ENCODE data around the gene ATXN10. TPM values are rescaled to one million over a fixed set of nuclear protein-coding genes. Genes with fewer than 3 reads are reported as not detected.
A peak's percentile ranks its signal among the peaks of the same experiment; 100 is the strongest.

The ATXN10 gene
- total and polyA plus RNA-seq, 10 of the 15 experiments (the other 5 are each of a cell fraction or from before 2014, with no cell fraction given) = 29.2 to 249 (median 146) TPM

GRCh38 chr22:45645526-45646414 is 25.9 kb upstream of the ATXN10 start:
- peak overlapping the region; percentile 62 for H3K4me2 ChIP-seq (ENCODE audit: control insufficient read depth, insufficient read depth)
- no peaks in the 10 kb centered on the region for H3K36me3 ChIP-seq (ENCODE audit: control insufficient read depth in 2 of 2, insufficient read depth in 2 of 2, low read length in 1 of 2)
- BruUV-seq (replicated peaks) = no TSS peak
- ATAC-seq (peak; percentile 100), FAIRE-seq (no peak), DNase-seq (ENCODE audit: low read depth, low spot score) (no peak)
- ChIA-PET SMC1A (ENCODE audit: uncharacterized antibody, unreplicated experiment) (interaction anchor here (0.8 to 2.7 kb wide), 2 partner anchors 199 to 217 kb away, joined by 4 to 12 read pairs; no protein-coding TSS in a partner anchor), CTCF (interaction anchor here (1.0 to 2.8 kb wide), 7 partner anchors 35 to 343 kb away, joined by 3 to 14 read pairs (median 3); no protein-coding TSS in a partner anchor), RAD21 (ENCODE audit: unreplicated experiment) (interaction anchor here (1.3 to 1.8 kb wide), 3 partner anchors 19 to 50 kb away, joined by 3 to 4 read pairs (median 3); no protein-coding TSS in a partner anchor), POLR2A (no interaction called here)
- no peak overlapping the region for H3K9ac ChIP-seq (ENCODE audit: control insufficient read depth, insufficient read depth, low read length)
- H3K27ac ChIP-seq (ENCODE audit: control insufficient read depth, insufficient read depth) = no peak overlapping the region
- no peaks in the 10 kb centered on the region for H3K79me2 ChIP-seq (ENCODE audit: control insufficient read depth, insufficient read depth, low read length)
- H4K20me1 ChIP-seq (ENCODE audit: control insufficient read depth, insufficient read depth) = no peaks in the 10 kb centered on the region
- no peaks in the 10 kb centered on the region for H3K9me3 ChIP-seq (replicated peaks; ENCODE audit: control insufficient read depth, insufficient read depth, low read length)
- H3K4me1 ChIP-seq (ENCODE audit: control insufficient read depth, insufficient read depth, low read length) = no peaks in the 10 kb centered on the region; the same call in 1 of the 2 replicates
- peak overlapping the region; percentile 61 for H2AFZ ChIP-seq (ENCODE audit: control insufficient read depth, low read depth, low read length)
- H3K27me3 ChIP-seq (replicated peaks in 1 of 2; ENCODE audit: control insufficient read depth in 2 of 2, insufficient read depth in 2 of 2, low read length in 1 of 2) = no peaks in the 10 kb centered on the region; a peak in 1 of 4 replicates
- no peak overlapping the region for H3K4me3 ChIP-seq
- in situ Hi-C loops (cut with MboI) = no loop called here
- intact Hi-C loops (cut with micrococcal nuclease; ENCODE audit: unreplicated experiment) = loop anchor here (5.0 to 10.0 kb wide), 2 partner anchors 187 to 219 kb away; no protein-coding TSS in a partner anchor
- WGBS (ENCODE audit: insufficient coverage, insufficient replicate concordance, low lambda C conversion rate, missing lambda C conversion rate) = 33% methylated on average over 27 of the region's 54 CpGs
- TF ChIP-seq LARP7 (IDR thresholded peaks at IDR 0.05) = peak; percentile 77; the same call in 1 of the 2 replicates
- TF ChIP-seq NR2C1 (IDR thresholded peaks at IDR 0.05) = no peak
- peak; percentile 78 to 90; a peak in 3 of 4 replicates for TF ChIP-seq BHLHE40 (IDR thresholded peaks at IDR 0.05; ENCODE audit: borderline replicate concordance in 1 of 2, low read depth in 2 of 2, low read length in 1 of 2)
- TF ChIP-seq USF1 (IDR thresholded peaks at IDR 0.05; ENCODE audit: borderline replicate concordance, extremely low read length, insufficient read depth, low read depth, low read length) = peak; percentile 68
- TF ChIP-seq, protein P1, sequence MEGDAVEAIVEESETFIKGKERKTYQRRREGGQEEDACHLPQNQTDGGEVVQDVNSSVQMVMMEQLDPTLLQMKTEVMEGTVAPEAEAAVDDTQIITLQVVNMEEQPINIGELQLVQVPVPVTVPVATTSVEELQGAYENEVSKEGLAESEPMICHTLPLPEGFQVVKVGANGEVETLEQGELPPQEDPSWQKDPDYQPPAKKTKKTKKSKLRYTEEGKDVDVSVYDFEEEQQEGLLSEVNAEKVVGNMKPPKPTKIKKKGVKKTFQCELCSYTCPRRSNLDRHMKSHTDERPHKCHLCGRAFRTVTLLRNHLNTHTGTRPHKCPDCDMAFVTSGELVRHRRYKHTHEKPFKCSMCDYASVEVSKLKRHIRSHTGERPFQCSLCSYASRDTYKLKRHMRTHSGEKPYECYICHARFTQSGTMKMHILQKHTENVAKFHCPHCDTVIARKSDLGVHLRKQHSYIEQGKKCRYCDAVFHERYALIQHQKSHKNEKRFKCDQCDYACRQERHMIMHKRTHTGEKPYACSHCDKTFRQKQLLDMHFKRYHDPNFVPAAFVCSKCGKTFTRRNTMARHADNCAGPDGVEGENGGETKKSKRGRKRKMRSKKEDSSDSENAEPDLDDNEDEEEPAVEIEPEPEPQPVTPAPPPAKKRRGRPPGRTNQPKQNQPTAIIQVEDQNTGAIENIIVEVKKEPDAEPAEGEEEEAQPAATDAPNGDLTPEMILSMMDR (IDR thresholded peaks at IDR 0.05 in 2 of 3, conservative IDR thresholded peaks at IDR 0.05 in 1 of 3; ENCODE audit: control insufficient read depth in 2 of 3, extremely low read depth in 1 of 3, insufficient read depth in 1 of 3, low read depth in 3 of 3, low read length in 3 of 3) = peak; percentile 78 to 94 (median 82)
- TF ChIP-seq KAT2A (conservative IDR thresholded peaks at IDR 0.05; ENCODE audit: control insufficient read depth, low read depth, low read length) = no peak
- no peak for TF ChIP-seq ZBED1 (IDR thresholded peaks at IDR 0.05; ENCODE audit: borderline replicate concordance)
- TF ChIP-seq POLR2AphosphoS2 (IDR thresholded peaks at IDR 0.05; ENCODE audit: low read depth, low read length) = no peak
- peak; percentile 51; the same call in 1 of the 2 replicates for TF ChIP-seq BACH1 (IDR thresholded peaks at IDR 0.05; ENCODE audit: borderline replicate concordance)
- TF ChIP-seq, protein P2, sequence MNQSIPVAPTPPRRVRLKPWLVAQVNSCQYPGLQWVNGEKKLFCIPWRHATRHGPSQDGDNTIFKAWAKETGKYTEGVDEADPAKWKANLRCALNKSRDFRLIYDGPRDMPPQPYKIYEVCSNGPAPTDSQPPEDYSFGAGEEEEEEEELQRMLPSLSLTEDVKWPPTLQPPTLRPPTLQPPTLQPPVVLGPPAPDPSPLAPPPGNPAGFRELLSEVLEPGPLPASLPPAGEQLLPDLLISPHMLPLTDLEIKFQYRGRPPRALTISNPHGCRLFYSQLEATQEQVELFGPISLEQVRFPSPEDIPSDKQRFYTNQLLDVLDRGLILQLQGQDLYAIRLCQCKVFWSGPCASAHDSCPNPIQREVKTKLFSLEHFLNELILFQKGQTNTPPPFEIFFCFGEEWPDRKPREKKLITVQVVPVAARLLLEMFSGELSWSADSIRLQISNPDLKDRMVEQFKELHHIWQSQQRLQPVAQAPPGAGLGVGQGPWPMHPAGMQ (IDR thresholded peaks at IDR 0.05; ENCODE audit: borderline replicate concordance) = no peak
- no peak for TF ChIP-seq SREBF2 (IDR thresholded peaks at IDR 0.05; ENCODE audit: low read length)
- no peak for TF ChIP-seq ETV6 (conservative IDR thresholded peaks at IDR 0.05 in 1 of 2, IDR thresholded peaks at IDR 0.05 in 1 of 2; ENCODE audit: borderline replicate concordance in 1 of 2, low read depth in 1 of 2)
- TF ChIP-seq PRDM15 (CRISPR knock-in tag; IDR thresholded peaks at IDR 0.05) = no peak

Data from GM12878 (cell line).